ENCODE measurements around the gene SEMA6D. TPM values are rescaled to one million over a fixed set of nuclear protein-coding genes. Genes with fewer than 3 reads are reported as not detected.

SEMA6D gene
- total and polyA plus RNA-seq, 2 experiments from 2014 or later: 18.9 to 34.1 TPM

DNA sequence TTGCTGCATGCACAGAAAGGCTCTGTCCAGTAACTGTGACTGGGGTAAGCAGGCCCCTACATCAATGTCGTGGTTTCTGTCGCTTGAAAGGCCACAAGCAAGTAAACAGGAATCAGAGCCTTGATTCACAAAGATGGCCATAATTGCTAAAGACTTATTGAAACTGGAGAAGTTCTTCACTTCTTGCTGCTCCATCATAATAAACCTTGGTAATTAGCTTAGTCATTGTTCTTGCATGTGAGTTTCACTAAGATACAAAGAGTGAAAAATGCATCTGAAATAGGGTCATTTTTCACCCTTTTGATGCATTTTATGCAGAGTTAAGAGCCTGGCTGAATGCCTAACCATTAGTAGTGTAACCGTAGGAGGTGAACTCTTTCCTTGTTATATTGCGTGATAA, 3.2 kb downstream of the SEMA6D start:
- DNase-seq (ENCODE audit: low spot score): no peak
- no peak overlapping the region for H3K4me3 ChIP-seq
- WGBS (ENCODE audit: low lambda C conversion rate, missing lambda C conversion rate): 64% methylated on average over 4 of the region's 4 CpGs
- no peaks in the 10 kb centered on the region for H3K9me2 ChIP-seq (replicated peaks; ENCODE audit: insufficient read depth)
- H2AFZ ChIP-seq: no peak overlapping the region
- H3K9me3 ChIP-seq (ENCODE audit: low read depth): no peaks in the 10 kb centered on the region
- no peak overlapping the region for H3K27ac ChIP-seq
- H3K4me2 ChIP-seq: peak overlapping the region; percentile 88
- no peaks in the 10 kb centered on the region for H4K20me1 ChIP-seq (ENCODE audit: insufficient read depth, poor library complexity, severe bottlenecking)
- no peaks in the 10 kb centered on the region for H3K36me3 ChIP-seq (replicated peaks; ENCODE audit: insufficient read depth, low read depth)
- TF ChIP-seq EZH2phosphoT487 (IDR thresholded peaks at IDR 0.05; ENCODE audit: low read depth, severe bottlenecking, unreplicated experiment): no peak
- TF ChIP-seq, protein P1, sequence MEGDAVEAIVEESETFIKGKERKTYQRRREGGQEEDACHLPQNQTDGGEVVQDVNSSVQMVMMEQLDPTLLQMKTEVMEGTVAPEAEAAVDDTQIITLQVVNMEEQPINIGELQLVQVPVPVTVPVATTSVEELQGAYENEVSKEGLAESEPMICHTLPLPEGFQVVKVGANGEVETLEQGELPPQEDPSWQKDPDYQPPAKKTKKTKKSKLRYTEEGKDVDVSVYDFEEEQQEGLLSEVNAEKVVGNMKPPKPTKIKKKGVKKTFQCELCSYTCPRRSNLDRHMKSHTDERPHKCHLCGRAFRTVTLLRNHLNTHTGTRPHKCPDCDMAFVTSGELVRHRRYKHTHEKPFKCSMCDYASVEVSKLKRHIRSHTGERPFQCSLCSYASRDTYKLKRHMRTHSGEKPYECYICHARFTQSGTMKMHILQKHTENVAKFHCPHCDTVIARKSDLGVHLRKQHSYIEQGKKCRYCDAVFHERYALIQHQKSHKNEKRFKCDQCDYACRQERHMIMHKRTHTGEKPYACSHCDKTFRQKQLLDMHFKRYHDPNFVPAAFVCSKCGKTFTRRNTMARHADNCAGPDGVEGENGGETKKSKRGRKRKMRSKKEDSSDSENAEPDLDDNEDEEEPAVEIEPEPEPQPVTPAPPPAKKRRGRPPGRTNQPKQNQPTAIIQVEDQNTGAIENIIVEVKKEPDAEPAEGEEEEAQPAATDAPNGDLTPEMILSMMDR (IDR thresholded peaks at IDR 0.05; ENCODE audit: poor library complexity): no peak
- TF ChIP-seq EZH2 (IDR thresholded peaks at IDR 0.05; ENCODE audit: borderline replicate concordance): no peak
- H3K79me2 ChIP-seq: peaks cover 52% of the 10 kb centered on the region
- peaks cover 8% of the 10 kb centered on the region for H3K4me1 ChIP-seq (ENCODE audit: insufficient read depth)
- peaks cover 8% of the 10 kb centered on the region for H3K27me3 ChIP-seq

DNA sequence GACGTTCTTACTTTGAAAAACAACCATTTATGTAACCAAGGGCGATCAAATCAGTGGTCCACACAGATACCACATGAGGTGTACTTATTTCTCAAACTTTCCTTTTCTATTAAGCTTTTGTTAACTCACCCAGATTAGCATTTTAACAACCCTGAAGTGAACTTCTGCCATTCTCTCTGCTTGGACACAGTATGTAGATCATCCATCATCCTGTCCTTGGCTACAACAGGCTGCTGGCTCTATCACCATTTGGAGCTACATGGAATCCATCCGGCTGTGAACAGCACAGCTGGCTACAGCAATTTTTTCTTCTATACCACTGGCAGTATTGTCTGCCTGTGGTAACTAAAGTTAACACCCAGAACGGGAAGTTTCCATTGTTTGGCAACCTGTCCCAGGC, 4.4 kb downstream of the SEMA6D start:
- H3K27me3 ChIP-seq: peaks cover 3% of the 10 kb centered on the region
- no peak for TF ChIP-seq EZH2phosphoT487 (IDR thresholded peaks at IDR 0.05; ENCODE audit: low read depth, severe bottlenecking, unreplicated experiment)
- TF ChIP-seq EZH2 (IDR thresholded peaks at IDR 0.05; ENCODE audit: borderline replicate concordance): no peak
- TF ChIP-seq, protein P1 (IDR thresholded peaks at IDR 0.05; ENCODE audit: poor library complexity): no peak
- no peak overlapping the region for H3K27ac ChIP-seq
- peaks cover 12% of the 10 kb centered on the region for H3K4me1 ChIP-seq (ENCODE audit: insufficient read depth)
- no peaks in the 10 kb centered on the region for H3K36me3 ChIP-seq (replicated peaks; ENCODE audit: insufficient read depth, low read depth)
- H3K9me3 ChIP-seq (ENCODE audit: low read depth): no peaks in the 10 kb centered on the region
- DNase-seq (ENCODE audit: low spot score): no peak
- no peak overlapping the region for H2AFZ ChIP-seq
- H3K4me2 ChIP-seq: peak overlapping the region; percentile 88
- no peaks in the 10 kb centered on the region for H3K9me2 ChIP-seq (replicated peaks; ENCODE audit: insufficient read depth)
- H3K79me2 ChIP-seq: peaks cover 59% of the 10 kb centered on the region
- WGBS (ENCODE audit: low lambda C conversion rate, missing lambda C conversion rate): 84% methylated on average over 4 of the region's 4 CpGs
- H4K20me1 ChIP-seq (ENCODE audit: insufficient read depth, poor library complexity, severe bottlenecking): no peaks in the 10 kb centered on the region
- H3K4me3 ChIP-seq: no peak overlapping the region

DNA sequence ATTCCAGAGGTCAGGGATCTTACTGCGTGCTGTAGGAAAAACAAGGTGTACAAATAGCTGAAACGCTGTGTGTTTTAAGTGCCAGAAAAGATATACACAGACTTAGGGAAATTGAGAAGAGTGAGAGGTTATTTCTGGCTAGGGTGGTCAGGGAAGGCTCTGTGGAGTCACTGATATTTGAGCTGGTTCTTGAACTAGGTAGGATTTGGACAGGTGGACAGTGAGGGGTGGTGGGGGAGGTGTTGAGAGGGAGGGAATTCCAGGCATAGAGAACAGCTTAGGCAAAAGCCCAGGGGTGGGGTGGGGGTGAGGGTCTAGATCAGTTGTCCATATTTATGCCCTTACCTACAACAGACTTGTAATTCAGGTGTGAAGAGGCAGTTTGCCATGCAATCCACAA, 7.0 kb downstream of the SEMA6D start:
- TF ChIP-seq EZH2phosphoT487 (IDR thresholded peaks at IDR 0.05; ENCODE audit: low read depth, severe bottlenecking, unreplicated experiment): no peak
- TF ChIP-seq, protein P1 (IDR thresholded peaks at IDR 0.05; ENCODE audit: poor library complexity): no peak
- TF ChIP-seq EZH2 (IDR thresholded peaks at IDR 0.05; ENCODE audit: borderline replicate concordance): no peak
- no peak for DNase-seq (ENCODE audit: low spot score)
- H3K36me3 ChIP-seq (replicated peaks; ENCODE audit: insufficient read depth, low read depth): no peaks in the 10 kb centered on the region
- 98% methylated on average over 2 of the region's 2 CpGs for WGBS (ENCODE audit: low lambda C conversion rate, missing lambda C conversion rate)
- H3K27me3 ChIP-seq: peaks cover 3% of the 10 kb centered on the region
- H3K4me2 ChIP-seq: no peak overlapping the region
- H3K4me3 ChIP-seq: no peak overlapping the region
- no peaks in the 10 kb centered on the region for H4K20me1 ChIP-seq (ENCODE audit: insufficient read depth, poor library complexity, severe bottlenecking)
- H3K79me2 ChIP-seq: peaks cover 76% of the 10 kb centered on the region
- H3K9me3 ChIP-seq (ENCODE audit: low read depth): no peaks in the 10 kb centered on the region
- peaks cover 24% of the 10 kb centered on the region for H3K4me1 ChIP-seq (ENCODE audit: insufficient read depth)
- H3K9me2 ChIP-seq (replicated peaks; ENCODE audit: insufficient read depth): no peaks in the 10 kb centered on the region
- H3K27ac ChIP-seq: no peak overlapping the region
- no peak overlapping the region for H2AFZ ChIP-seq

DNA sequence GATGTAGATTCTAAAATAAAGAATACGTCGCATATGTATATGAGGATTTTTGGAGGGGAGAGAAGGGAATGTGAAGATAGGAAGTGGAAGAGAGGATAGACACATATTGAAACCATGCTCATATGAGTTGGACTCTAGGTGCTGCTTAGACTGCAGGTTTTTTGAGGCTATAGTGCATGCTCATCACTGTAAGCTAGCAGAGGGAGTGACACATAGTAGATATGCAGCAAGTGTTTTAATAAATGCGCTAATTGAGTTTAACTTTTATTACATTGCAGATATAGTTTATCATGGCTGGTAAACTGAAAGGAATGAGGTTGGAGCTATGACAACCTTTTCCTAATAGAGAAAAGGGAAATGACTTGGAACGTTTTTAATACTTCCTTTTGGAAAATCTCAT, 7.7 kb downstream of the SEMA6D start:
- WGBS (ENCODE audit: low lambda C conversion rate, missing lambda C conversion rate): 94% methylated on average over 4 of the region's 4 CpGs

More for the DNA sequence above, 7.7 kb downstream of the SEMA6D start:
- DNase-seq (ENCODE audit: low spot score): no peak
- Histone ChIP-seq H3K36me3 (replicated peaks; ENCODE audit: insufficient read depth, low read depth) (no peaks in the 10 kb centered on the region), H3K9me3 (ENCODE audit: low read depth) (no peaks in the 10 kb centered on the region), H3K79me2 (peaks cover 82% of the 10 kb centered on the region), H3K27me3 (peaks cover 3% of the 10 kb centered on the region), H2AFZ (no peak overlapping the region), H3K27ac (no peak overlapping the region), H3K9me2 (replicated peaks; ENCODE audit: insufficient read depth) (no peaks in the 10 kb centered on the region), H3K4me1 (ENCODE audit: insufficient read depth) (peaks cover 24% of the 10 kb centered on the region), H3K4me2 (no peak overlapping the region), H4K20me1 (ENCODE audit: insufficient read depth, poor library complexity, severe bottlenecking) (no peaks in the 10 kb centered on the region), H3K4me3 (no peak overlapping the region)
- TF ChIP-seq, protein P1 (IDR thresholded peaks at IDR 0.05; ENCODE audit: poor library complexity): no peak
- no peak for TF ChIP-seq EZH2phosphoT487 (IDR thresholded peaks at IDR 0.05; ENCODE audit: low read depth, severe bottlenecking, unreplicated experiment)
- TF ChIP-seq EZH2 (IDR thresholded peaks at IDR 0.05; ENCODE audit: borderline replicate concordance): no peak

Measured in hepatocyte (in vitro differentiated cells).